Measurements from ENCODE around the gene UBA1.

The UBA1 gene

DNA sequence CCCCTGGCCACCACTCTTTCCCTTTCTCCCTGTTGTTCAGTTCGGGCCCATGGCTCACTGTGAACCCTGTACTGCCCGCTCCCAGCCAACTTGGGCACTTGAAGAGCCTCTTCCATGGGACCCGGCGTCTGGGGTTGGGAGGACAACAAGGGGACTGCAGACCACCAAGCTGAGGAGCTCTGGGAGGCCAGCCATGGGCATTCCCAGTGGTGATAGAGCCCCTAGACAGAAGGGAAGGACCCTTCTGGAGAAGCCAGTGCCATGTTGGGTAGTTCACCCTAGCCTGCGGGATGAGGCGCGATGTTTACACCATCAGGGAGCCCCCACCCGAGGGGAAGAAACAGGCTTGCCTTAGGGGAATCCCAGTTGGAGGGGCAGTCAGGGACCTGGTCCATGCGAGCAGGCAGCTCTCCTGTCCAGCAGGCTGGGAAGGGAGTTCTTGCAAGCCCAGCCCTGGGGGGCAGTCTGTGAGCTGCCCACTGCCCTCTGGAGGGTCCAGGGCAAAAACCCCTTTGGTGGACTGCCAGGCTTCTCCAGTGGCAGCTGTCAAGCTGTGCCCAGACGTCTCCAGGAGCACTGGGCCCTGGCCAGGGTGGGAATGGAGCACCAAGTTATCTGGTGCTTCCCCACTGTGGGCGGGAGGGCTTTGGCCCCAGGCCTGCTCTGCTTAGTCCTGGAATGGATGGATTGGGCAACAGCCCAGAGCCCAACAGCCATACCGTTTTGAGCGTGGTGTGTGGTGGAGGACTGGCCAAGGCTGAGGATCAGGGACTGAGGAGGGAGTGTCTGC lies 23.7 kb upstream of the UBA1 start:
- no peak for DNase-seq (ENCODE audit: low spot score)

DNA sequence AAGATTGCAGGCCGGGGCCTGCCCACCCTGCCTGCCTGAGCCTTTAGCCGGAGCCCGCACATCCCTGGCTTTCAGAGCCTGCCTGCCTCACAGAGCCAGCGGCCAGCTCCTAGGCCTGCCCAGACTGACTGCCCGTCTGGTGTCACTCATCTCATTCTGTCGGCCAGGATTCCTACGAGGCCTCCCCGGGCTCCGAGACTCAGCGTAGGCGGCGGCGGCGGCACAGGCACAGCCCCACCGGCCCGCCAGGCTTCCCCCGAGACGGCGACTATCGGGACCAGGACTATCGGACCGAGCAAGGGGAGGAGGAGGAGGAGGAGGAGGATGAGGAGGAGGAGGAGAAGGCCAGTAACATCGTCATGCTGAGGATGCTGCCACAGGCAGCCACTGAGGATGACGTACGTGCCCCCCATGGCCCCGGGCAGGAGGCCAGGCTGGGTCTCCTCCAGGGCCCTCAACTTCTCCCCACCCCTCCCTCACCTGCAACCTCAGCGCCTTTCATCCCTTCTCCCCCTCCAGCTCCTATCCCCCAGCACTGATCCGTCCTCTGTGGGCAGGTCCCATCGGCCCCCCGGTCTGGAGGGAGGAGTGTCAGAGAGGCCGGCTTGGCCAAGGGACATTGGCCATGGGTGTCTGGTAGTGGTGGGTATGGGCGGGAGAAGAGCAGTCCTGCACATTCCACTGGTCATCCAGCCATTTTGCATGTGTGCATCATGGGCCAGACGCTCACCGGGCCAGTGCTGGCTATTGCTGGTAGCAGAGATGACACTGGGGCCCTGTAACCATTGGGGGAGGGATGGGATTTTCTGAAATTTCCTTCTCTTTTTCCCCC lies 22.6 kb upstream of the UBA1 start:
- no peak for DNase-seq (ENCODE audit: low spot score)

DNA sequence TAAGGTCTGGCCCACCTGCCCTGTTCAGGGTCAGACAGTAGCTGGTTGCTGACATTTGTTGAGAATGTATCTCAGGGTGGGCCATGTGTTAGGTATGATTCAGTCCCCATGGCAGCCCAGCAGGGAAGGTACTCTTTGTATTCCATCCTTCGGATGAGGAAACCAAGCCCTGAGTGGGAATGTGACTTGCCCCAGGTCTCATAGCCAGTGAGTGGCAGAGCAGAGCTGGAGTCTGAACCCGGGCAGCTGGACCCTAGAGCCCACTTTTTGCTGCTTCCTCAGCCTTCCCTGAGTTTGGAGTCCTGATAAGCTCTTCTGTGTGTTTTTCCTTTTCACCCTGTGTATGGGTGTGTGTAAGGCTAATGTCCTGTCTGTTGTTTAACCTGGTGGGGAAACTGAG lies 21.6 kb upstream of the UBA1 start:
- DNase-seq (ENCODE audit: low spot score): no peak

DNA sequence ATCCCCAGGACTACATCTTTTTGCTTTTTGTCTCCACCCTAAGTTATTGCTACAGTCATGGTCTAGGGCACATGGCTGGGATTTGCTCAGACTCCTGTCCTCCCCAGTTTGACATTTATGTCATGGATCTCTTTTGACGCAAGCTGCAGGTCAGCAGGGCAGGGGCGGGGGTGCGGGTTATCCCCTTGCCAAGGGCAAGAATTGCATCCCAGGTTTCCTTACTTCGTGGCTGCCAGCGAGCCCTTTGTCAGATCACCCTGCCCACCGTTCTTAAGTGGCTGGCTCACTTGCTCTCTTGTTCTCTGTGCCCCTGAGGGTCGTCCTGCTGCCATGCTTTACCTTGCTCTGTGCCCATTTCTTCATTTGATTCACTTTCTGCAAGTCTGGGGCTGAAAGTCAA lies 21.1 kb upstream of the UBA1 start:
- DNase-seq (ENCODE audit: low spot score): no peak

DNA sequence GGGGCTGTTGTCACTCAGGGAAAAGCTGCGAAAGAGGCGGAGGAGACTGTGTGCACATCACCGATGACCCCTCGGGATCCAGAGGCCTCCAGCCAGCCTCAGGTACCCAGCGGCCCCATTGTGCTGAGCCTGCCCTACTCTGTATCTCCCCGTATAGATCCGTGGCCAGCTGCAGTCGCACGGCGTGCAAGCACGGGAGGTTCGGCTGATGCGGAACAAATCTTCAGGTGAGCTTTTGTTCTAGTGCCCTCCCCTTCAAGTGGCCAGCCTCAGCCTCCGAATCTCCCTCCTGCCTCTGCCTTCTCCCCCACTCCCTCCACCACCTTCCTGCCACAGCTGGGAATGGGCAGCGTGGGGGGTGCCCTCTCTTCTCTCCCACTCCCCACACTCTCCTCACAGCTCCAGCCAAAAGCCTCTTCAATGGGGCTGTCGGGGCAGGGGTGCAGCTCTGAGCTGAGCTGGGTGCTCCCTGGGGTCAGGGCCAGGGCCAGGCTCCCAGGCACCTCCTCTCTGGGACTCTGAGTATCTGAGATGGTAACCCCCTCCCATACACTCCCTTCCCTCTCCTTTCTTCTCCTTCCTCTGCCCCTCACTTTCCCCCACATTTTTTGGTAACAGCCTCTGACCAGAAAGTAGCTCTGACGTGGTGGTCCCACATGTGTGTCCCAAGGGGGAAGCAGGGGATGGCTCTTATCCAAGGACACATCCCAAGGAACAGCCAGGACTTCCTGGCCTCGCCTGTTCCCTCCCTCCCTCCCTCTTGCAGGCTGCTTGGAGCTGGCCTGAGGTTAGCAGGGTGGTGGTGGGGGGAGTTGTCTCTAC lies 20.4 kb upstream of the UBA1 start:
- no peak for DNase-seq (ENCODE audit: low spot score)

DNA sequence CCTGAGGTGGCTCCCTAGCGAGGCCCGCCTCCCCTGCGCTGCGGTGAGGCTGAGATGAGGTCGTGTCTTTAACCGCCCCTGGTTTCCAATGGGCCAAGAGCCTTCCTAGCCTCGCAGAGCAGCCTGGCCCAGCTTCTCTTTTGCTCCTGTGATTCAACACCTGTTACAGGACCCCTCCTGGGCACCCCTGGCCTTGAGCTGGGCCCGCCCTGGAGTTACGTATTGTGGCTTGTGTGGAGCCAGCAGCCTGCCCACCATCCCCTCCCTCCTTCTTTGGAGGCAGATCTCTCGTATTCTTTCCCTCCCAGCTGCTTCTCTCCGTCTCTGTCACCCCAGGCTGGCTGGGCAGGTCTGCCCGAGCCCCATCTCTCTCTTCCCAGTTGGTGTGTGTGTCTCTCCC lies 19.3 kb upstream of the UBA1 start:
- DNase-seq (ENCODE audit: low spot score): no peak

DNA sequence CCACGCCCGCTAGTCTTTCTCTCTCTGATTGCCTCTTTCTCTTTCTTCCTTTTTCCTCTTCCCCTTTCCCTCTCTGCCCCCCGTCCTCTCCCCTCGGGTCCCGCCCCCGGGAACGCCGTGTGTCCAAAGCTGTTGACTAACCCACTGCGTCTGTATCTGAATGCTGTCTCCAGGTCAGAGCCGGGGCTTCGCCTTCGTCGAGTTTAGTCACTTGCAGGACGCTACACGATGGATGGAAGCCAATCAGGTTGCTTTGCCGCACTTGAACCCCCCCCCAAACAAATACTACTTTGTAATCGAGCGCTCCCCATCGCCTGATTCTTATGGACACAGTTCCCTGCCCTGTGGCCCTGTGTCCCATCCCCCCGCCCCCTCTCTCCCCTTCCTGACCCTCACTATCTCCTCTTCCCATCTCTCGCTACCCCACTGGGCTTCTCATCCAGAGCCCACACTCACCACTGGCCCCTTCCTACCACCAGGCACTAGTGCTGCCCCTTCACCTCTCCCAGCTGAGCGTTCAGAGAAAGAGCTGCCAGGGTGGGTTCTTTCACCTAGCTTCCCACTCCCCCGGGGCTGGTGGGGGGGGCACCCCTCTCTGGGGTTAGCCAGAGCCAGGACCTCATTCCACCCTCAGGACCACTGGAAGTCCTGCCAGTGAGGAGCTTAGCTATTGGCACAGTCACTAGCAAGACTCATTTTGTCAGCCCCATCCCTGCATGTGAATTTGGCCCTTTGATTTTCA lies 18.6 kb upstream of the UBA1 start:
- no peak for DNase-seq (ENCODE audit: low spot score)

DNA sequence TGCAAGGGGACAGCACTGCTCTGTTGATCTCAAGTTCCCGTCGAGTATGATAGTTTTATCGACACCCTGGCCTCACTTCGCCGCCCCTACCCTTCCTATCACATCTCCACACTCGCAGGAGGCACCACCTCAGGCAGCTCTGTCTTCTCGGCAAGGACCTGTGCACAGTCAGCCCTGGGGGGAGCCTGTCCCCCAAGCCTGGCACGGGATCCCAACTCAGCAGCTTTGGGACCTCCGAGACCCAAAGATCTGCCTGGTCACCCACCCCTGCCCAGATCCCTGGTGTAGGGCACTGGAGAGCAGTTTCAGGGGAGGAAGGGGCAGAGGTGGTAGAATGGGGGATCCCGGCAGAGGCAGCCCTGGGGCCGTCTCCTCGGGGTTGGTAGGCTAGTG lies 18.0 kb upstream of the UBA1 start:
- DNase-seq (ENCODE audit: low spot score): no peak

DNA sequence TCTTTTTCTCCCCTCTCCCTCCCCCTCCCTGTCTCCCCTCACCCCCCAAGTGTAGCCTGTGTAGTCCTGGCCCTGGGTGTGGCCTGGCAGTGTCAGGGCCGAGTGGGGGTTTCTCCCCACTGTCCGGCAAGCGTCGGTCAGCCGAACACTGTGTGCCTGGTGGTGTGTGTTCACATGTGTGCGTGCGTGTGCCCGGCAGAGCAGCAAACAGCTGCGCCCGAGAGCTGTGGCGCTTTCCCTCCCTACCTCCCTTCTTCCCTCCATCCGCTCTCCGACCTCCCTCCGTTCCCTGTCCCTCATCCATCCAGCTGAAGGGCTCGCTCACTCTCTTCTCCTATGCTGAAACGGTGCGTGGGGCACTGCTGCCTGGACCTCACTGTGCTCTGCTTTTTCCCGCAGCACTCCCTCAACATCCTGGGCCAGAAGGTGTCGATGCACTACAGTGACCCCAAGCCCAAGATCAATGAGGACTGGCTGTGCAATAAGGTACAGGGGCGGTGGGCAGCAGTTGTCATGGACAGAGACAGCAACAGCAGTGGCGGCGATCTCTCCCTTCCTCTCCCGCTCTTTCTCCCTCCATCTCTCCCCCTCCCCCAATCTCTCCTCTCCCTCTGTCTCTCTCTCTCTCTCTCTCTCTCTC lies 17.4 kb upstream of the UBA1 start:
- DNase-seq (ENCODE audit: low spot score): no peak

DNA sequence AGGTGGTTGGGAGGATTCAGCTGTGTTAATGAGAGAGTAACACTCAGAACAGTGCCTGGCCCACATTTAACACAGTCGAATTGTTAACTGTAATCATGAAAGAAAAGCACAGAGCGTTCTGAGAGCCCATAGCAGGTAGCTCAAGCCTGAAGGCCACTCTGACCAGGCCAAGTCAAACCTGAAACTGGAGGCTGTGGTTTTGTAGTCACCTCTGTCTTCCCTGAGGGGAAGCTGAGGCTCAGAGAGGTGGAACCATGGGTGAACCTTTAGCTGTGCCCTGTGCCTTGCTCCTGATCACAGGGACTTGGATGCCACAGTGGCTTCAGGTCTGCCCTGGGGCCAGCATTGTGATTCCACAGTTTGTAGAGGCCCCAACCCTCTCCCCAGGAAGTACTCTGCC lies 16.6 kb upstream of the UBA1 start:
- DNase-seq (ENCODE audit: low spot score): no peak

DNA sequence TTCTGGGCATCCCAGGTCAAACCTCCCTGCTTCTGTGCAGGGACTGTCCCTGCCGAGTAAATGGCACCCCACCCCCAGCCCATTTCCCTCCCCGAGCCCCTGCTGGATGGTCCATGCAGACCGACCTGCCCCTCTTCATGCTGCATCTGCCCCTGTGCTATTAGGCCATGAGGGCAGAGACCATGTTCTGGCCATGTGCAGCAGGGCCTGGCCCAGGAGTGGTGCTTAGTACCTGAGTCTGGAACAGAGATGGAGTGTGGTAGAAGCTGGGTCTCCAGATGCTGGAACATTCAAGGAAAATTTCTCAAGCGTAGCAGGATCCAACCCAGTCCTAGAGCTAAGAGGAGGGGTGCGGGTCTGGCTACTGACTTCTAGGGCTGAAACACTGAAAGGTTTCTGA lies 15.3 kb upstream of the UBA1 start:
- DNase-seq (ENCODE audit: low spot score): no peak

DNA sequence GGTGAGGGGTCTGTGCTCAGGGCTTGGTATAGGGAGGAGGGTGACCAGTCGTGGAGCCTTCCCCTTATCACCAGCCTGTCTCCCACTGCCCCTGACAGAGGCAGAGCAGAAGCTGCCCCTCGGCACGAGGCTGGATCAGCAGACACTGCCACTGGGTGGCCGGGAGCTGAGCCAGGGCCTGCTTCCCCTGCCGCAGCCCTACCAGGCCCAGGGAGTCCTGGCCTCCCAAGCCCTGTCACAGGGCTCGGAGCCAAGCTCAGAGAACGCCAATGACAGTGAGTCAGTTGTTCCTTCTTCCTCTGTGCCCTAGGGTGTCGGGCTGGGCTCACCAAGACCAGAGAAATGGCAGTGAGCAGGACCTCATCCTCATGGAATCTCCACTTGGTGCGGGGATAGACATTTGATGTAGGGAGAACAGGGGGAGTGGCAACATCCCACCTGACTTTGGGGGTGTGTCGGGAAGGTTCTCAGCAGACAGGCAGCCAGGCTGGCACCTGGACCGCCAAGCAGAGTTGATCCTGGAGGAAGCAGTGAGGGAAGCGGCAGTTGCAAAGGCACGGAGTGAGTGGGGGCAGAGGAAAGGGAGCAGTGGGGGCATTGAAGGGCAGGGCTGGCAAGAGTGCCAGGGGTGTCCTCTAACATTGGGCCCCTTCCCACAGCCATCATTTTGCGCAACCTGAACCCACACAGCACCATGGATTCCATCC lies 14.3 kb upstream of the UBA1 start:
- DNase-seq (ENCODE audit: low spot score): no peak

DNA sequence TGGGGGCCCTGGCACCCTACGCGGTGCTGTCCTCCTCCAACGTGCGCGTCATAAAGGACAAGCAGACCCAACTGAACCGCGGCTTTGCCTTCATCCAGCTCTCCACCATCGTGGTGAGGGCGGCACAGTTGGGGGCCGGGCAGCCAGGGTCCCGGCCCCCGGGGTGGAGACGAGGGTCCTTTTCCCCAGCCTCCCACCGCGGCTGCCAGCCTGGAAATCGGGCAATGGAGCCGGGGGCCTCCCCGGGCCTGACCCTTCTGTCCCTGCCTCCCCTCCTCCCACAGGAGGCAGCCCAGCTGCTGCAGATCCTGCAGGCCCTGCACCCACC lies 13.7 kb upstream of the UBA1 start:
- no peak for DNase-seq (ENCODE audit: low spot score)

DNA sequence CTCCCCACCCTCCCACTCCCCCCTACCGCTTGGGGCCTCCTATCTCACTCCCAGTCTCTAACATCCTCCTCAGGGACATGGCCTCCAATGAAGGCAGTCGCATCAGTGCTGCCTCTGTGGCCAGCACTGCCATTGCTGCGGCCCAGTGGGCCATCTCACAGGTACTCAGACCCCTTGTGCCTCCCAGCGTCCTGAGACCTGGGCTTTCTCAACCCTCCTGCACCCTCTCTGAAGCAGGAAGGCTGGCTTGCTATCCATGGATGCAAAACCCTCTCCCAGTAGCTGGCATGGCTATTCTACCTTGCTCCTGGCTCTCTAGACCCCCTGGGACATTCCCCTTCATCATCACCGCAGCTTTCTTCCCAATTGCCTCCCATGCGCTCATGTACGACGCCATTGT lies 13.3 kb upstream of the UBA1 start:
- no peak for DNase-seq (ENCODE audit: low spot score)

DNA sequence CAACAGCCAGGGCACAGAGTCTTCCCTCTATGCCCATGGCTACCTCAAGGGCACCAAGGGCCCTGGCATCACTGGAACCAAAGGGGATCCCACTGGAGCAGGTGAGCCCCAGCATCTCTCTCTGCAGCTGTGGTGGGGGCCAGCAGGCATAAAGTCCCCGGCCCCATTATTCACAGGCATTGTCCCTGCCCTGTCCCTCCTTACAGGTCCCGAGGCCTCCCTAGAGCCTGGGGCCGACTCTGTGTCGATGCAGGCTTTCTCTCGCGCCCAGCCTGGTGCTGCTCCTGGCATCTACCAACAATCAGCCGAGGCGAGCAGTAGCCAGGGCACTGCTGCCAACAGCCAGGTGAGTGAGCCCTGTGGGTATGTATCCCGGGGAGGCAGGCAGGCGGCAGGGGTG lies 12.3 kb upstream of the UBA1 start:
- no peak for DNase-seq (ENCODE audit: low spot score)

DNA sequence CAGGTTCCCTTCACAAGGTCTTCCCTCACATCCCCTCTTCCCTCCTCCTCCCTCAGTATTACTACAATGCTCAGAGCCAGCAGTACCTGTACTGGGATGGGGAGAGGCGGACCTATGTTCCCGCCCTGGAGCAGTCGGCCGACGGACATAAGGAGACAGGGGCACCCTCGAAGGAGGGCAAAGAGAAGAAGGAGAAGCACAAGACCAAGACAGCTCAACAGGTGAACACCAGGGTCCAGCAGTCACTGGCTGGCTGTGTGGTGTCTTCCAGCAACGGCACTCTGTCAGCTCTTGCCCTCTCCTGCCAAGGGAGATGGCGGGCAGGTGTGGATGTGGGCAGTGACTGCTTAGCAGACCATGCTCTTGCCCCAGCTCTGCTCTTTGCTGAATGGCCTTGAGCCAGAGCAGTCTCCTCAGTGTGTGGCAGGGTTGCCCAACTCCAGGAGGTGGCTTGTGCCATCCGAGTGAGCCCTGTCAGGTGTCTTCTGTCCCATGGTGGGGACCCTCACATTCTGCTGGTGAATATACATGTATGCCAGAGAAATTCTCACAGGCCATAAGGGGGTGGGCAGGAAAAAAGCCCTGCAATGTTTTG lies 11.4 kb upstream of the UBA1 start:
- no peak for DNase-seq (ENCODE audit: low spot score)

DNA sequence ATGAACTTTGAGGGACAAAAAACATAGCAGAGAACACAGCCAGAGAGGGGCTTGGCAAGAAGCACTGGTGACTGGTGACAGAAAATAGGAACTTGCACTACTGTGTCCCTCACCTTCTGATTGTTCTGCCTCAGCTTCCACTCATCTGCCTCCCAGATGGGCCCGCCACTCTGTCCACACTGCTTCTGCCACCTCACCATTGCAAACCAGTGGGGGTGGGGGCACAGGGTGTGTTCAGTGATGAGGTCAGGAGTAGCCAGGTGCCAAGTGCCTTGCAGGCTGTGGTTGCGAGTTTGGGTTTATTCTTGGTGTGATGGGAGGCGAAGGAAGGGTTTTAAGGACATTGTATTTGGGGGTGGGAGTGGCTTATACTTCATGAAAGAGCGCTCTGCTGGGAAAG lies 9.1 kb upstream of the UBA1 start:
- DNase-seq (ENCODE audit: low spot score): no peak

DNA sequence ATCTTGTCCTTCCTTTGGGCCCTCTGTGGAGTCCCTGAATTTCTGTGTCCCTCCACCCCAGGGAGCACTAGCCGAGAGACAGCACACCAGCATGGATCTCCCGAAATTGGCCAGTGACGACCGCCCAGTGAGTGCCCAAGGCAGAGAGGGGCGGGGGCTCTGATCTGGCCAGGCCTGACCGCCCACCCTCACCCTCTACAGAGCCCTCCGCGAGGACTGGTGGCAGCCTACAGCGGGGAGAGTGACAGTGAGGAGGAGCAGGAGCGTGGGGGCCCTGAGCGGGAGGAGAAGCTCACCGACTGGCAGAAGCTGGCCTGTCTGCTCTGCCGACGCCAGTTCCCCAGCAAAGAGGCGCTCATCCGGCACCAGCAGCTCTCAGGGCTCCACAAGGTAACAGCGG lies 8.4 kb upstream of the UBA1 start:
- no peak for DNase-seq (ENCODE audit: low spot score)

DNA sequence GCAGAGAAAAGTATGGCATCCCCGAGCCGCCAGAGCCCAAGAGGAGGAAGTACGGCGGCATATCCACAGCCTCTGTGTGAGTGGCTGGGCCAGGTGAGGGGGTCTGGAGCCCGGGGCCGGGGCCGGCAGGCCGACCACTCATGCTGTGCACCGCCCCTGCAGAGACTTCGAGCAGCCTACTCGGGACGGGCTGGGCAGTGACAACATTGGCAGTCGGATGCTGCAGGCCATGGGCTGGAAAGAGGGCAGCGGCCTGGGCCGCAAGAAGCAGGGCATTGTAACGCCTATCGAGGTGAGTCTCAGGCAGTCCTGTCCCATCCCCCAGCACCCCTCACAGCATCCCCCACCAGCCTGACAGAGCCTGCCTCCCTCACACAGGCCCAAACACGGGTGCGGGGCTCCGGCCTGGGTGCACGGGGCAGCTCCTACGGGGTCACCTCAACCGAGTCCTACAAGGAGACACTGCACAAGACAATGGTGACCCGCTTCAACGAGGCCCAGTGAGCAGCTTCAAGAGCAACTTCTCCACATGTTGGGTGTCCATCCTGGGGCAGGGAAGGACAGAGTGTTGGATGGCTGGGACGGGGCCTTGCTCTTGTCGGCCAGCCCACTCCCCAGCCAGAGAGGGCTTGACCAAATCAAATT lies 7.4 kb upstream of the UBA1 start:
- no peak for DNase-seq (ENCODE audit: low spot score)

DNA sequence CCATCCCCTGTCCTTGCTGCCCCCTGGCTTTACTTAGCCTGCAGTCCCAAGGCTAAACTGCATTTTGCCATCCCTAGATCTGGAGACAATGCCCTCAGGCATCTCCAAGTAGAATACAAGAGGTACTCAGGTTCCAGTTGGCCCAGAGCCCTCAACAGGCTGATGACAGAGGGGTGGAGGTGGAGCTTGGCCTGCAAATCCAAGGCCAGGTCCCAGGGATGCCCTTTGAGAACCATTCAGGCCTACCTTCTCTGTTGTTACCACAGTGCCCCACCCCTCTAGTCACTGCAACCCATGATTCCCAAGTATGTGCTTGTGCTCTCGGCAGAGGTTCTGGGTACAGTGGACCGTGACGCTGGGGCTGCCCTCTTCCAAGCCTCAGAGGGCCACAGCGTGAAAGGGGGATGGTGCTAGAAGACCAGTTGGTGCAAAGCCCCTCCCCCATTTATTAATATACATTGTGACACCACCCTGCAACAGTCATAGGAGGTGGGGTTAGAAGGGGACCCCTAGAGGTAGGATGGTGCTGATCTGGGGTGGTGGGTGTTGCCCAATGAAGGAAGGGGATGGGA lies 6.4 kb upstream of the UBA1 start:
- DNase-seq (ENCODE audit: low spot score): no peak

All from kidney capillary endothelial cell (primary cell).